ENCODE data around the gene MOSPD2.

- TF ChIP-seq CTCF (IDR thresholded peaks at IDR 0.05) = no peak
- no peak for TF ChIP-seq POLR2AphosphoS5 (IDR thresholded peaks at IDR 0.05; ENCODE audit: insufficient read depth in 1 of 2, low read depth in 1 of 2)
These were observed 442 bp downstream of the MOSPD2 start for GRCh38 chrX:14873676-14874049.

All from vagina (tissue), 2 donors.